Raji (cell line): ENCODE results near the gene TANK.

Source experiments
- POLR2A ChIP-seq: IDR thresholded peaks from 2 replicates; pipeline ENCODE4 v1.6.1; 2011; ENCODE audit warnings: low read depth, low read length, control low read depth; ENCODE audit not compliant: insufficient read depth

Gene TANK

GRCh38 chr2:161177969-161178368 is 17.7 kb downstream of the TANK start:
- TF ChIP-seq POLR2A = no peak

- TF ChIP-seq POLR2A = no peak
Observed at GRCh38 chr2:161178756-161179155, 18.5 kb downstream of the TANK start.

- TF ChIP-seq POLR2A = no peak
Observed at GRCh38 chr2:161190050-161190449, 29.8 kb downstream of the TANK start.

GRCh38 chr2:161199912-161200701 is 39.9 kb downstream of the TANK start:
- TF ChIP-seq POLR2A = no peak

- no peak for TF ChIP-seq POLR2A
Observed at GRCh38 chr2:161204846-161205245, 44.6 kb downstream of the TANK start.

- no peak for TF ChIP-seq POLR2A
Observed at GRCh38 chr2:161206471-161207032, 46.3 kb downstream of the TANK start.

- TF ChIP-seq POLR2A = no peak
Observed at GRCh38 chr2:161207941-161208340, 47.7 kb downstream of the TANK start.

- TF ChIP-seq POLR2A = no peak
Observed at GRCh38 chr2:161208527-161209139, 48.4 kb downstream of the TANK start.

GRCh38 chr2:161209902-161210301 is 49.7 kb downstream of the TANK start:
- no peak for TF ChIP-seq POLR2A

GRCh38 chr2:161217597-161218185 is 57.5 kb downstream of the TANK start:
- no peak for TF ChIP-seq POLR2A

GRCh38 chr2:161219211-161219610 is 59.0 kb downstream of the TANK start:
- TF ChIP-seq POLR2A = no peak

- TF ChIP-seq POLR2A = no peak
Observed at GRCh38 chr2:161223139-161223732, 63.0 kb downstream of the TANK start.

- no peak for TF ChIP-seq POLR2A
Observed at GRCh38 chr2:161228511-161229240, 68.4 kb downstream of the TANK start.

- TF ChIP-seq POLR2A = no peak
Observed at GRCh38 chr2:161230959-161231358, 70.7 kb downstream of the TANK start.

GRCh38 chr2:161232571-161232970 is 72.3 kb downstream of the TANK start:
- no peak for TF ChIP-seq POLR2A
